Measurements from ENCODE around the gene SLC12A6. TPM values are rescaled to one million over a fixed set of nuclear protein-coding genes. Genes with fewer than 3 reads are reported as not detected.
A peak's percentile ranks its signal among the peaks of the same experiment; 100 is the strongest.
"Not testable (repeated sequence)": the region's sequence is repeated elsewhere in the genome, so short reads cannot be mapped to it uniquely, and the experiment has no call there.

Gene SLC12A6
- total RNA-seq: 10 to 100 TPM; 16.0 to 19.6 TPM
- long read RNA-seq, partial matches to known transcripts: 1 of 1 reads
- long read RNA-seq, other reads (novel, unspliced or antisense): 0 of 1 reads

- ATAC-seq (peak; percentile 98), DNase-seq (peak; percentile 93)
- intact Hi-C loops (cut with DNase I): no loop called here
These were observed at the start of gene SLC12A6 for GRCh38 chr15:34337557-34338306. Gene SLC12A6, minus strand, starts transcription at chr15:34337781. Its CDS starts 1,101 bp downstream, at chr15:34336680.

GRCh38 chr15:34381829-34382521 lies 44.4 kb upstream of the SLC12A6 start:
- intact Hi-C loops (cut with DNase I); DNase-seq: not testable (repeated sequence)
- ATAC-seq: peak; percentile 15 to 65

- DNase-seq; intact Hi-C loops (cut with DNase I); ATAC-seq: not testable (repeated sequence)
These were observed 42.9 kb upstream of the SLC12A6 start for GRCh38 chr15:34380491-34380890.

GRCh38 chr15:34376856-34377255 lies 39.3 kb upstream of the SLC12A6 start:
- DNase-seq (no peak), ATAC-seq (no peak)
- intact Hi-C loops (cut with DNase I): no loop called here

- DNase-seq; ATAC-seq; intact Hi-C loops (cut with DNase I): not testable (repeated sequence)
These were observed 38.0 kb upstream of the SLC12A6 start for GRCh38 chr15:34375541-34375940.

- DNase-seq (no peak), ATAC-seq (no peak)
- intact Hi-C loops (cut with DNase I): no loop called here
These were observed 37.2 kb upstream of the SLC12A6 start for GRCh38 chr15:34374816-34375215.

GRCh38 chr15:34373951-34374350 lies 36.4 kb upstream of the SLC12A6 start:
- ATAC-seq (no peak), DNase-seq (no peak)
- intact Hi-C loops (cut with DNase I): no loop called here

- ATAC-seq (no peak), DNase-seq (no peak)
- intact Hi-C loops (cut with DNase I): no loop called here
These were observed 33.1 kb upstream of the SLC12A6 start for GRCh38 chr15:34370643-34371042.

- ATAC-seq (no peak), DNase-seq (no peak)
- intact Hi-C loops (cut with DNase I): no loop called here
These were observed 32.5 kb upstream of the SLC12A6 start for GRCh38 chr15:34370129-34370528.

- DNase-seq (peak; percentile 92), ATAC-seq (peak; percentile 97)
- intact Hi-C loops (cut with DNase I): loop anchor here in 1 of 2 donors (5.0 to 10.0 kb wide), 2 partner anchors 125 to 263 kb away; partner anchors contain the start of genes EMC7 and PGBD4
These were observed 29.8 kb upstream of the SLC12A6 start, which contains the start of gene LPCAT4 for GRCh38 chr15:34367101-34368081. Gene LPCAT4, minus strand, starts transcription at chr15:34367196. Its CDS starts 96 bp downstream, at chr15:34367100.

GRCh38 chr15:34366271-34367065 lies 28.9 kb upstream of the SLC12A6 start:
- DNase-seq (peak; percentile 74), ATAC-seq (peak; percentile 66 to 74)
- intact Hi-C loops (cut with DNase I): loop anchor here in 1 of 2 donors (5.0 to 10.0 kb wide), 2 partner anchors 124 to 262 kb away; partner anchors contain the start of genes EMC7 and PGBD4

GRCh38 chr15:34365836-34366235 lies 28.3 kb upstream of the SLC12A6 start:
- no peak for DNase-seq
- no peak for ATAC-seq
- intact Hi-C loops (cut with DNase I): loop anchor here in 1 of 2 donors (5.0 to 10.0 kb wide), 2 partner anchors 124 to 261 kb away; partner anchors contain the start of genes EMC7 and PGBD4

GRCh38 chr15:34365091-34365825 lies 27.7 kb upstream of the SLC12A6 start:
- ATAC-seq (no peak), DNase-seq (peak; percentile 56)
- intact Hi-C loops (cut with DNase I): loop anchor here in 1 of 2 donors (5.0 to 10.0 kb wide), 2 partner anchors 123 to 260 kb away; partner anchors contain the start of genes EMC7 and PGBD4

GRCh38 chr15:34364041-34364440 lies 26.5 kb upstream of the SLC12A6 start:
- no peak for ATAC-seq
- intact Hi-C loops (cut with DNase I): loop anchor here in 1 of 2 donors (10.0 kb wide), 1 partner anchor 259 kb away; the partner anchor contains the start of genes EMC7 and PGBD4

GRCh38 chr15:34362047-34362773 lies 24.6 kb upstream of the SLC12A6 start:
- intact Hi-C loops (cut with DNase I): loop anchor here in 1 of 2 donors (10.0 kb wide), 1 partner anchor 257 kb away; the partner anchor contains the start of genes EMC7 and PGBD4
- no peak for ATAC-seq
- DNase-seq: peak; percentile 50

More at GRCh38 chr15:34364041-34364440, 26.5 kb upstream of the SLC12A6 start:
- DNase-seq: no peak

GRCh38 chr15:34361278-34361677 lies 23.7 kb upstream of the SLC12A6 start:
- no peak for ATAC-seq

More at GRCh38 chr15:34361278-34361677, 23.7 kb upstream of the SLC12A6 start:
- intact Hi-C loops (cut with DNase I): loop anchor here in 1 of 2 donors (10.0 kb wide), 1 partner anchor 256 kb away; the partner anchor contains the start of genes EMC7 and PGBD4
- DNase-seq: no peak

Data from left cardiac atrium (tissue), 4 donors.